GM21619 (cell line): Measurements from ENCODE around the gene GALNTL6.
"Not testable (repeated sequence)": the region's sequence is repeated elsewhere in the genome, so short reads cannot be mapped to it uniquely, and the experiment has no call there.

Experiments
- ATAC-seq: cut with Tn5 transposase; IDR thresholded peaks from one replicate; pipeline ENCODE4 v1.9.1; 2021; ENCODE audit not compliant: unreplicated experiment

The GALNTL6 gene

DNA sequence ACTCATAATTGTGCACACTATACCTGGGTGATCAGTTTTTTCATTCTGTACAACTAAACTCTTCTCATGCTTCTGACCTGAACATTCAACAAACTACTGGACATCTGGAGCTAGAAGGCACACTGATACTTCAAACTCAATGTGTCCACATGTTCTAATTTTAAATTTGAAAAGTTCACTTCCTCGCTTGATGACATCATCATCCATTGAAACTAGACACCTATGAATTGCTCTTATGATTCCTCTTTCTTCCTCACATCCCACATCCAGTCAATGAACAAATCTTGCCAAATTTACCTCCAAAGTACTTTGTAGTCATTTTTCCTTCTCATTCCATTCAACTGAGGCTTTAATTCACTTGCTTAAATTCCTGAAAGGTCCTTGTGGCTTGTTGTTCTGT lies 549.4 kb downstream of the GALNTL6 start:
- no peak for ATAC-seq

- ATAC-seq: no peak
These were observed 556.3 kb downstream of the GALNTL6 start for GRCh38 chr4:172369471-172369959.

GRCh38 chr4:172377486-172378140 lies 564.4 kb downstream of the GALNTL6 start:
- ATAC-seq: no peak

DNA sequence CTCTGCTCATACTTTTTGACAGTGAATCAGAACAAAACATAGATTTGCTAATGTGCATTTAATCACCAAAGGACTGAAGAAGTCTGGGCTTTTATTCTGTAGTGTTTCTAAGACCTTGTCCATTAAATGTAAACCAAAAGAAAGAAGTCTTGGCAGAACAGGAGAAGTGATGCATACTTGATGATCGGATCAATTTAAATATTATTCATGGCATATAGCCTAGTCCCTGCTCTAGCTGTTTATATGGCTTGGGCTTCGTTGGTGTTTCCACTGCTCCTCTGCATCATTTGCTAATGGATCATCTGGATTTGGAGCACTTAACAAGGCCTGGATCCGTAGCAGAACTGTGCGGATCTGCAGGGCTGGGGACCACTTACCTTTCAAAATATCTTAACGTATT lies 566.6 kb downstream of the GALNTL6 start:
- no peak for ATAC-seq

GRCh38 chr4:172390331-172390730 lies 577.1 kb downstream of the GALNTL6 start:
- ATAC-seq: no peak

- ATAC-seq: no peak
These were observed 579.5 kb downstream of the GALNTL6 start for GRCh38 chr4:172392741-172393140.

DNA sequence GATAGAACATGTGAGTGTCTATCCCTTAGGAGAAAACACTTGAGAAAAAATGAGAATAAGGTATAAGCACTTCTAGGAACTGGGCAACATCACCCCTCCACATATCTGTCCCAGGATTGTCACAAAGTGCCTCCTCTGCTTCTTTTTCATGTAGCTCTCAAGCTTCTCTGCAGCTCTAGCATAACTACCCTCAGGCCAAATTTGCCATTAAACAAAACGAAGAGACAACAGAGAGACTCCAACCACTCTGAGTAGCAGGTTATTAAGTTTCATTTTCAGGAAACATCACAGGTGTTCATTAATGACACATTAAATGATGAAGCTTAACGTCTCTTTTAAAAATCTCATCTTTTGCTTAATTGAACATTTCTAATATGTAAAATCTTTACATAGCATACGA lies 580.0 kb downstream of the GALNTL6 start:
- ATAC-seq: no peak

DNA sequence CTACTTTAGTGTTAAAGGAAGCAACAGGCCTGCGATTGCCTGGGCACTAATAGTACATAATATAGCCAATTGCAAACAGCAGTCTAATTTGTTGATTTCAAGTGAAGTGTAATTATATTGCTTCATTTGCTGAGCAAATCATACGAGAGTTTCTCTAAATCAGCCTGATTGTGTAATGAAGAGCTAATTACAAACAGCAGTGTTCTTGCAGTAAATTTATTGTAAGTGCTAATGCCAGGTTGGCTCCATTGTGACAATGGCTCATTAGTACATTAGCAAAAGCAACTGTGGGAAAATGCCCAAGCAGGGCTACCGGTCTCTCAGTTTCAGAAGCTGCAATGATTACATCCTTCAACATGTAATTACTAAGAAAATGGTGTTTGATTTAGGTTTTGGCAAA lies 591.5 kb downstream of the GALNTL6 start:
- ATAC-seq: no peak

- ATAC-seq: no peak
These were observed 597.2 kb downstream of the GALNTL6 start for GRCh38 chr4:172410363-172410762.

- ATAC-seq: no peak
These were observed 597.9 kb downstream of the GALNTL6 start for GRCh38 chr4:172411149-172411548.

DNA sequence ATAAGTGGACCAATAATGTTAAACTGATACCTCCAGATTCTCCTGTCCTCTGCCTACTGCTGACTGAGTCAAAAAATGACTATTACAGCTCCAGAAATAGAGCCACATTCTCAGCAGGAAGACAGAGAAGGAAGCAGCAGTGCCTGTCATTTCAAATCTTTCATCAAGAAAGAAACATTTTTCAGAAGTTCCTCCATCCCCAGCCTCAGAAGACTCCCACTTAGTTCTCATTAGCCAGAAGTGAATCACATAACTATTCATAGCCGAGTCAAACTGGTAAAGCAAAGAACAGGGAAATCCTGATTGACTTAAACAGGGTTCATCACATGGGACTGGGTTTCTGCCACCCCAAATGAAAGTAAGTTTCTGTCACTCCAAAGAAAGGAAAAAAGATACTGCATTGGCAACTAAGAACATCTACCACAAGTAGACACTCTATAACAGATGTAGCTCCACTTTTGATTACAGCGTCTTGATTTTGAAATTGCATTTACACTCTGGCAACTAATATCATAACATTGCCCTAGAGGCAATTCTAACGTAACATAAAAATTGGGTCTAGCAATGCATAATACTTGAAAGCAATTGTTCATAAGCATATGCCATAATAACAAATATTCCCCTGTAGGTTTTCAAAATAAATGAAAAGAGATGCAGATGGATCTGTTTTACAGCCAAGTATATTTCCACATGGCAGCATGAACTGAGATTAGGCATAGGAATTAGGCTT lies 599.8 kb downstream of the GALNTL6 start:
- no peak for ATAC-seq

- not testable (repeated sequence) for ATAC-seq
These were observed 615.8 kb downstream of the GALNTL6 start for GRCh38 chr4:172428979-172429378.

DNA sequence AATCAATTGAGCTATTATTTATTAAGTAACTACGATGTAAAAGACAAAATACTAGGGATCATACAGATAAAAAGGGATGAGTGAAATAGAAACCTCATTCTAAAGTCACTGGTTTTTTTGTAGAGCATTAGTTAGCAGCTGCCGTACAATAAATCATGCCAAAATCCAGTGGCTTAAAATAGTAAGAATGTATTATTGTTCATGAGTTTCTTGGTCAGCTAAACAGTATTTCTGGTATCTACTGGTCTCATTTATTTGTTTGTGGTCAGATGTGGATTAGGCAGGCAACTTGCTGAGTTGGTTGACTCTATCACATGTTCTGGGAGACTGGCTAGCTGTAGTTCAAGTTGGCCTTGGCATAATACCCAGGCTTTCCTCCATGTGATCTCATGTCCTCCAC lies 667.3 kb downstream of the GALNTL6 start:
- ATAC-seq: no peak

- ATAC-seq: no peak
These were observed 668.8 kb downstream of the GALNTL6 start for GRCh38 chr4:172481802-172482508.

- no peak for ATAC-seq
These were observed 671.8 kb downstream of the GALNTL6 start for GRCh38 chr4:172485007-172485406.

DNA sequence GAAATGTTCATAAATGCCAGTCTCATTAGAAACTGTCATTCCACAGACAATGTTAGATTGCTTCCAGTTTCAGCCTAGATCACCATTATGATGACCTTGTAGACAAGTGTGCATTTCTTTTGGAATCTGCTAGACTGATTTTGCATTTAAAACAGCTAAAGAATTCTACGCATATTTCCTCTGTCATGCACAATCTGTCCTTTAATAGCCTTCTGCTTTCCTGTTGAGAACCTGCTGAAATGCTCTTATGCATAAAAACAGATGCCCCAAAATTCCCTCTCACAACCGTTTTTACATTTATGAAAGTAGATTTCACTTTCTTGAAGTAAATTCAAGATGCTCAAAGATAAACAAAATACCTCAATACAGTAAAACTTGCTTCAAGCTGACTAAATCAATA lies 673.3 kb downstream of the GALNTL6 start:
- no peak for ATAC-seq

GRCh38 chr4:172489861-172490260 lies 676.7 kb downstream of the GALNTL6 start:
- ATAC-seq: no peak

- ATAC-seq: no peak
These were observed 682.6 kb downstream of the GALNTL6 start for GRCh38 chr4:172495769-172496168.

GRCh38 chr4:172497321-172497720 lies 684.1 kb downstream of the GALNTL6 start:
- no peak for ATAC-seq

DNA sequence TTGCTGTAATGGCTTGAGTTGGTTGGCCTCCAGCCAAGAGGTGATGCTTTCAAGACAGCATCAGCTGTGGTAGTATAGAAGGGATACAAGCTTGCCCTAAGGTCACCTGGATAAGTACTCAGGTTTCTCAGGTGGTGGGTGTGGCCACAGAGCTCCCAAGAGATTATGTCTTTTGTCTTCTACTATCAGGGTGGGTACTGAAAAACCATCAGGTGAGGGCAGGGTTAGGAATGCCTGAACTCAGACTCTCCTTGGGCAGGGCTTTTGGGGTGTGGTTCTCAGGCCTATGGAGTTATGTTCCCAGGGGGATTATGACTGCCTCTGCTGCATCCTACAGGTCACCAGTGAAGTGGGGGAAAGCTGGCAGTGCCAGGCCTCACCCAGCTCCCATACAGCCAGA lies 700.8 kb downstream of the GALNTL6 start:
- no peak for ATAC-seq

DNA sequence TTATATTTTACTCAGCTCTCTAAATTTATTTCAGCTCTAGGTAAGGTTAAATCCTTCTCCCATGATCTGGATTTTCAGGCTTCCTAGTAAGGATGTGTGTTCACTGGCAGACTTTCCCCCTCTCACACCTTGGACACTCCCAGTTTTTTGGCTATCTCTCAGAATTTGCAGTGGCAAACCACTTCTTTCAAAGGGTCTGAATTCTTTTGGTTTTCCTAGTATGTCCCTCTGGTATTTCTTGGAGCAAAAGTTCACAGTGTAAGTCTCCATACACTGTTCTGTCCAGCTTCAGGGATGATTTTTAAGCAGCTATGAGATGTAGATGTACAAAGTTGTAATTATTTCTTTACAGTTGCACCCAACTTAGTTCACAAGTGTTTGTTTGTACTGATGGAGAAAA lies 701.6 kb downstream of the GALNTL6 start:
- no peak for ATAC-seq
